Osteoblast (primary cell): ENCODE data around the gene SLC6A6. TPM values are rescaled to one million over a fixed set of nuclear protein-coding genes. Genes with fewer than 3 reads are reported as not detected.

ENCODE experiments used
- DNase-seq: peaks from one replicate; pipeline ENCODE4 v3.0.0; 2011; ENCODE audit warnings: low spot score, mixed read lengths; ENCODE audit not compliant: insufficient read length; ENCODE audit errors: missing footprints
- H2AFZ ChIP-seq: 2 replicates; pipeline ENCODE4 v1.6.0; 2011; ENCODE audit warnings: mild to moderate bottlenecking, low read length
- H3K27ac ChIP-seq: 2 replicates; pipeline ENCODE4 v1.5.1; 2011; ENCODE audit warnings: mild to moderate bottlenecking, low read depth, low read length, moderate library complexity
- H3K27me3 ChIP-seq: 2 replicates; pipeline ENCODE4 v1.6.0; 2012; ENCODE audit warnings: mild to moderate bottlenecking, control low read depth, inconsistent platforms, low read length, moderate library complexity; ENCODE audit not compliant: insufficient read depth
- H3K36me3 ChIP-seq: 2 replicates; pipeline ENCODE4 v1.5.1; 2011; ENCODE audit warnings: mild to moderate bottlenecking, low read length, control low read depth, moderate library complexity; ENCODE audit not compliant: insufficient read depth
- H3K4me1 ChIP-seq: 2 replicates; pipeline ENCODE4 v1.5.1; 2011; ENCODE audit warnings: mild to moderate bottlenecking, low read length, control low read depth, moderate library complexity; ENCODE audit not compliant: insufficient read depth
- H3K4me2 ChIP-seq: 2 replicates; pipeline ENCODE4 v1.6.0; 2011; ENCODE audit warnings: mild to moderate bottlenecking, low read length; ENCODE audit not compliant: insufficient read depth
- H3K4me3 ChIP-seq: fragments of 200-600 bp; sonication (generic); 3 replicates; pipeline ENCODE4 v1.5.1; 2012; ENCODE audit warnings: mild to moderate bottlenecking, low read length, inconsistent platforms; ENCODE audit not compliant: insufficient read depth
- H3K79me2 ChIP-seq: 2 replicates; pipeline ENCODE4 v1.6.0; 2012; ENCODE audit warnings: mild to moderate bottlenecking, low read length, control low read depth, inconsistent platforms; ENCODE audit not compliant: insufficient read depth
- H3K9me3 ChIP-seq: 2 replicates; pipeline ENCODE4 v1.5.1; 2011; ENCODE audit warnings: low read depth, low read length, control low read depth
- H4K20me1 ChIP-seq: 2 replicates; pipeline ENCODE4 v1.6.0; 2012; ENCODE audit warnings: mild to moderate bottlenecking, low read length, control low read depth; ENCODE audit not compliant: insufficient read depth
- total RNA-seq: library from RNA; depleted of rRNA; stranded (reverse); fragments of >200 nt; gene quantifications from 2 replicates; pipeline ENCODE4 v1.2.3, GENCODE V29; 2012
- TF ChIP-seq, protein P1 (sequence below): IDR thresholded peaks from 2 replicates; pipeline ENCODE4 v1.5.1; 2011; ENCODE audit warnings: mild to moderate bottlenecking, low read depth, low read length, moderate library complexity; ENCODE audit errors: extremely low read depth

SLC6A6 gene
- total RNA-seq = 76.6 and 86.5 TPM in 2 replicates

- H3K27ac ChIP-seq = peak within 1 kb of the TSS; percentile 68
- no peaks in the 10 kb centered on the region for H3K9me3 ChIP-seq
- peak within 1 kb of the TSS; percentile 79 for H2AFZ ChIP-seq
- TF ChIP-seq, protein P1, sequence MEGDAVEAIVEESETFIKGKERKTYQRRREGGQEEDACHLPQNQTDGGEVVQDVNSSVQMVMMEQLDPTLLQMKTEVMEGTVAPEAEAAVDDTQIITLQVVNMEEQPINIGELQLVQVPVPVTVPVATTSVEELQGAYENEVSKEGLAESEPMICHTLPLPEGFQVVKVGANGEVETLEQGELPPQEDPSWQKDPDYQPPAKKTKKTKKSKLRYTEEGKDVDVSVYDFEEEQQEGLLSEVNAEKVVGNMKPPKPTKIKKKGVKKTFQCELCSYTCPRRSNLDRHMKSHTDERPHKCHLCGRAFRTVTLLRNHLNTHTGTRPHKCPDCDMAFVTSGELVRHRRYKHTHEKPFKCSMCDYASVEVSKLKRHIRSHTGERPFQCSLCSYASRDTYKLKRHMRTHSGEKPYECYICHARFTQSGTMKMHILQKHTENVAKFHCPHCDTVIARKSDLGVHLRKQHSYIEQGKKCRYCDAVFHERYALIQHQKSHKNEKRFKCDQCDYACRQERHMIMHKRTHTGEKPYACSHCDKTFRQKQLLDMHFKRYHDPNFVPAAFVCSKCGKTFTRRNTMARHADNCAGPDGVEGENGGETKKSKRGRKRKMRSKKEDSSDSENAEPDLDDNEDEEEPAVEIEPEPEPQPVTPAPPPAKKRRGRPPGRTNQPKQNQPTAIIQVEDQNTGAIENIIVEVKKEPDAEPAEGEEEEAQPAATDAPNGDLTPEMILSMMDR = peak; percentile 13
- H3K4me1 ChIP-seq = peaks cover 20% of the 10 kb centered on the region
- H4K20me1 ChIP-seq = peaks cover 32% of the 10 kb centered on the region
- H3K27me3 ChIP-seq = no peaks in the 10 kb centered on the region
- peaks cover 44% of the 10 kb centered on the region for H3K79me2 ChIP-seq
- DNase-seq = peak; percentile 98
- peak within 1 kb of the TSS; percentile 77 for H3K4me3 ChIP-seq
- peaks cover 1% of the 10 kb centered on the region for H3K36me3 ChIP-seq
- H3K4me2 ChIP-seq = peak within 1 kb of the TSS; percentile 96
Observed at GRCh38 chr3:14402304-14402811, at the start of gene SLC6A6. Gene SLC6A6, plus strand, starts transcription at chr3:14402606. Its CDS starts 41,029 bp downstream, at chr3:14443635.

DNA sequence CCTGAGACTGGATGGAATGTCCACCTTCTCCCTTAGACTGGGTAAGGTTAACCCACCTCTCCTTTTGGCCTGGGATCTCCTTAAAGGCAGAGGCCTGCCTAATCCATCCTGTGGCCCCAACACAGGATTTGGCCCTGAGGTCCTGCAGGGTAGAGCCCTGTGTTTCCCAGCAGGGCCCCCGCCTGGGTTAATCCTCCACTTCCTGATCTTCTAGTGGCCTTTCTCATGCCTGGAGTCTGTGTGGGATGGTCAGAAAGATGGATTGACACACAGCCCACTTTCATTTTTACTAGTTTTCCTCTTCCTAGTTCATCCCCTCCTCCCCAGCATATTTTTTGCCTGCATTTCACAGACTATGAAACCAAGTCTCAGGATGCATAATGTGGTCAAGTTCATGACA, 48.9 kb upstream of the SLC6A6 start:
- H3K79me2 ChIP-seq = no peaks in the 10 kb centered on the region
- no peak overlapping the region for H3K4me3 ChIP-seq
- H3K4me1 ChIP-seq = no peaks in the 10 kb centered on the region
- no peaks in the 10 kb centered on the region for H3K9me3 ChIP-seq
- H3K36me3 ChIP-seq = no peaks in the 10 kb centered on the region
- H3K27ac ChIP-seq = no peak overlapping the region
- H3K4me2 ChIP-seq = no peak overlapping the region
- peaks cover 14% of the 10 kb centered on the region for H3K27me3 ChIP-seq
- no peaks in the 10 kb centered on the region for H4K20me1 ChIP-seq
- no peak for DNase-seq
- TF ChIP-seq, protein P1 = no peak
- no peak overlapping the region for H2AFZ ChIP-seq

DNA sequence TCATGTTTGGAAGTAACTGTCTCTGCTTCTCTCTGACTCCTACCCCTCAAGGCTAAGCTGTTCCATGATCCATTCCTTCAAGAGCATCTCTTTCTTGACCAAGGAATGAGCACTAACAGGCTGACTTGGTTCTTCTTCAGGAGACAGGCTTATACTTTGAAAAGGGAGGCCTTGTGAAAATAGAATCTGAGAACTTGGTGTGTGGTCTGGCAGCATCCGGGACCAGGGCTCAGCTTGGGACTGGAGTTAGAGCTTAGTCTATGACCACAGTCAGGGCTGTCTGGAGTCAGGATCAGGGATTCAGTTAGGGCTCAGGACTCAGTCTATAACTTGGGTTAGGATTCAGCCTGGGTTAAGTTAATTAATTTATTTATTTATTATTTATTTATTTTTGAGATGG, 44.9 kb upstream of the SLC6A6 start:
- Histone ChIP-seq H3K79me2 (no peaks in the 10 kb centered on the region), H3K4me1 (no peaks in the 10 kb centered on the region), H3K4me2 (no peak overlapping the region), H3K27me3 (peaks cover 29% of the 10 kb centered on the region), H3K4me3 (no peak overlapping the region), H3K36me3 (no peaks in the 10 kb centered on the region), H4K20me1 (no peaks in the 10 kb centered on the region), H3K9me3 (no peaks in the 10 kb centered on the region), H3K27ac (no peak overlapping the region), H2AFZ (no peak overlapping the region)
- DNase-seq = no peak
- TF ChIP-seq, protein P1 = no peak

GRCh38 chr3:14358426-14359211, 43.8 kb upstream of the SLC6A6 start:
- peak overlapping the region; percentile 68 for H2AFZ ChIP-seq
- H3K4me3 ChIP-seq = peak overlapping the region; percentile 39
- H3K4me1 ChIP-seq = no peaks in the 10 kb centered on the region
- TF ChIP-seq, protein P1 = no peak
- no peaks in the 10 kb centered on the region for H3K36me3 ChIP-seq
- H3K4me2 ChIP-seq = peak overlapping the region; percentile 63
- H4K20me1 ChIP-seq = no peaks in the 10 kb centered on the region
- H3K27me3 ChIP-seq = peaks cover 29% of the 10 kb centered on the region
- H3K79me2 ChIP-seq = no peaks in the 10 kb centered on the region
- H3K27ac ChIP-seq = no peak overlapping the region
- peak; percentile 91 for DNase-seq
- no peaks in the 10 kb centered on the region for H3K9me3 ChIP-seq
